ENCODE measurements around the gene PLXNA1.

GRCh38 chr3:127026036-127026435, 43.1 kb downstream of the PLXNA1 start:
- TF ChIP-seq EZH2 (optimal IDR thresholded peaks at IDR 0.05; ENCODE audit: low read depth, low read length) (no peak), CTCF (IDR thresholded peaks at IDR 0.05; ENCODE audit: low read length) (no peak), EZH2phosphoT487 (IDR thresholded peaks at IDR 0.05; ENCODE audit: low read length) (no peak)

All from MM.1S (cell line).